ENCODE measurements around the gene ZBTB42.
"Not testable (repeated sequence)": the region's sequence is repeated elsewhere in the genome, so short reads cannot be mapped to it uniquely, and the experiment has no call there.

ZBTB42 gene

DNA sequence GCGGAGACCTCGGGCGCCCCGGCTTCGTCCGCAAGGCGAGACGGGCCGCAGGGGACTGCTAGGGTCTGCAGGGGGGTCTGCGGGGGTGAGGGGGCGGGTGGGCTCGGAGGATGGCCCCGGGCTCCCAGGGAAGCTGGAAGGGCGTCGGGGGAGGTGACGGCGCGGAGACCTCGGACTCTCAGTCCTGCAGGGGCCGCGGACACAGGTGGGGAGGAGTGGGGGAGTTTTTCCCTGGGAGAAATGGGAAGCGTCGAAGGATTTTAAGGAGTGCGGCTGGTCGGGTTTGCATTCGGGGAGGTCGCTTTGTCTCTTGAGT is 25.9 kb downstream of the ZBTB42 start:
- in situ Hi-C loops (cut with HindIII; ENCODE audit: low pct_ligation_motif_present, low sequenced_read_pairs), result no loop called here
- Histone ChIP-seq H3K4me3 (ENCODE audit: low read depth, low read length) (peak overlapping the region; percentile 47), H3K27ac (no peak overlapping the region), H3K36me3 (replicated peaks) (no peaks in the 10 kb centered on the region), H3K27me3 (replicated peaks) (no peaks in the 10 kb centered on the region)
- DNase-seq, result no peak
- TF ChIP-seq, protein P1, sequence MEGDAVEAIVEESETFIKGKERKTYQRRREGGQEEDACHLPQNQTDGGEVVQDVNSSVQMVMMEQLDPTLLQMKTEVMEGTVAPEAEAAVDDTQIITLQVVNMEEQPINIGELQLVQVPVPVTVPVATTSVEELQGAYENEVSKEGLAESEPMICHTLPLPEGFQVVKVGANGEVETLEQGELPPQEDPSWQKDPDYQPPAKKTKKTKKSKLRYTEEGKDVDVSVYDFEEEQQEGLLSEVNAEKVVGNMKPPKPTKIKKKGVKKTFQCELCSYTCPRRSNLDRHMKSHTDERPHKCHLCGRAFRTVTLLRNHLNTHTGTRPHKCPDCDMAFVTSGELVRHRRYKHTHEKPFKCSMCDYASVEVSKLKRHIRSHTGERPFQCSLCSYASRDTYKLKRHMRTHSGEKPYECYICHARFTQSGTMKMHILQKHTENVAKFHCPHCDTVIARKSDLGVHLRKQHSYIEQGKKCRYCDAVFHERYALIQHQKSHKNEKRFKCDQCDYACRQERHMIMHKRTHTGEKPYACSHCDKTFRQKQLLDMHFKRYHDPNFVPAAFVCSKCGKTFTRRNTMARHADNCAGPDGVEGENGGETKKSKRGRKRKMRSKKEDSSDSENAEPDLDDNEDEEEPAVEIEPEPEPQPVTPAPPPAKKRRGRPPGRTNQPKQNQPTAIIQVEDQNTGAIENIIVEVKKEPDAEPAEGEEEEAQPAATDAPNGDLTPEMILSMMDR (IDR thresholded peaks at IDR 0.05; ENCODE audit: low read depth, low read length, missing control alignments), result no peak

DNA sequence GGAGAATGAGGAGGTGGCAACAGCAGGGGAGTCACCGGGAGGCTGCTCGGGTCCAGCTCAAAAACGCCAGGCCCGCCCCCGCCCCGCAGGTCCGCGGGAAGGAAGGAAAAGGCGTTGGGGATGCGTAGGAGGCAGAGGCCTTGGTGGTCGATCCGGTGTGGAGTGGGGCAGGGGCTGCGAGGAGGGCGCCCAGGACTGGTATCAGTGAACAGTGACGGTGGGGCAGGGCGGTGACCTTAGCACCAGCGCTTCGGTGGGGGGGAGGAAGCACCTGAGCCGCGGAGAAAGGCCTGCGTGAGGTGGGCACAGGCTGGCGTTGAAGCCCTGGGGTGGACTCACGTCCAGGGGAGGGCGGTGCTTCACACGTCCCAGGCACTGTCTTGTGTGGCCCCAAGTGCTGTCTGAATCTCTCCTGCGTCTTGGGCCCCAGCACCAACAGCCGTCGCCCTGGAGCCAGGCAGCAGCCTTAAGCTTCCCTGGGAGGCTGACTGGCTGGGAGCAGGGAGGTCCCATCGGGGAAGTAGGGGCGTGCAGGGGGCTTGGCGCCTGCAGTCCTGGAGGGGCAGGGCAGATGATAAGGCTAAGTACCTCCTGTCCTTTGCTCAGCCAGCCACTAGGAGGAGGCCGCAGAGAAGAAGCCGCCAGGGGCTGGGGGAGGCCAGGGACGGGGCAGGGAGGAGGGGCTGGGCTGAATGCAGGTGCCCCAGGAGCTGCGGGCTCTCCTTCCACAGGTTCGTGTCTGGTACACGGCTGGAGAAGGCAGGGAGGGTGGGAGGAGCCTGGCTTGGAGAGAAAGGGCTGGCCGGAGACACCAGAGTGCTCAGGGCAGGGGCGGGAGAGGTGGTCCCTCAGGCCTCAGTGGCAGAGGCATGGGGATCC is 26.5 kb downstream of the ZBTB42 start:
- Histone ChIP-seq H3K27ac (no peak overlapping the region), H3K27me3 (replicated peaks) (no peaks in the 10 kb centered on the region), H3K4me3 (ENCODE audit: low read depth, low read length) (peak overlapping the region; percentile 47), H3K36me3 (replicated peaks) (no peaks in the 10 kb centered on the region)
- TF ChIP-seq, protein P1 (IDR thresholded peaks at IDR 0.05; ENCODE audit: low read depth, low read length, missing control alignments), result peak; percentile 78
- DNase-seq, result no peak
- in situ Hi-C loops (cut with HindIII; ENCODE audit: low pct_ligation_motif_present, low sequenced_read_pairs), result no loop called here

DNA sequence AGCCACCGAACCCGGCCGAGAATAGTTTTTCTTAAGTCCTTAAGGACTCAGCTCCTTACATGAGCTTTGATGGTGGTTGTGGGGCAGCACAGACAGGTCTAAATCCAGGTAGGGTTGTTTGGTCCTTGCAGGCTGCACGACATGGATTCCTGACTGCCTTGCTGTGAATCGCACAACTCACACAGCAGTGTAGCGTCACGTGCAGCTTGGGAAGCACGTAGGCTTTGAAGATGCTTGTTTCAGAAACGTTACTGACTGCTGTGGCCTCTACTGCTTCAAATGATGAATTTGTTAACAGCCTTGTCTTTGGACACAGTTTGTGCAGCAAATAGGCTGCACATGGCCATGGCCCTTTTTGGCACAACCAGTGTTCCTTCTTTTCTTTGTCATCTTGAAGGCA is 29.9 kb downstream of the ZBTB42 start:
- H3K36me3 ChIP-seq (replicated peaks), result no peaks in the 10 kb centered on the region
- H3K4me3 ChIP-seq (ENCODE audit: low read depth, low read length), result no peak overlapping the region
- H3K27ac ChIP-seq, result no peak overlapping the region
- TF ChIP-seq, protein P1 (IDR thresholded peaks at IDR 0.05; ENCODE audit: low read depth, low read length, missing control alignments), result no peak
- no peak for DNase-seq
- in situ Hi-C loops (cut with HindIII; ENCODE audit: low pct_ligation_motif_present, low sequenced_read_pairs), result no loop called here
- H3K27me3 ChIP-seq (replicated peaks), result no peaks in the 10 kb centered on the region

DNA sequence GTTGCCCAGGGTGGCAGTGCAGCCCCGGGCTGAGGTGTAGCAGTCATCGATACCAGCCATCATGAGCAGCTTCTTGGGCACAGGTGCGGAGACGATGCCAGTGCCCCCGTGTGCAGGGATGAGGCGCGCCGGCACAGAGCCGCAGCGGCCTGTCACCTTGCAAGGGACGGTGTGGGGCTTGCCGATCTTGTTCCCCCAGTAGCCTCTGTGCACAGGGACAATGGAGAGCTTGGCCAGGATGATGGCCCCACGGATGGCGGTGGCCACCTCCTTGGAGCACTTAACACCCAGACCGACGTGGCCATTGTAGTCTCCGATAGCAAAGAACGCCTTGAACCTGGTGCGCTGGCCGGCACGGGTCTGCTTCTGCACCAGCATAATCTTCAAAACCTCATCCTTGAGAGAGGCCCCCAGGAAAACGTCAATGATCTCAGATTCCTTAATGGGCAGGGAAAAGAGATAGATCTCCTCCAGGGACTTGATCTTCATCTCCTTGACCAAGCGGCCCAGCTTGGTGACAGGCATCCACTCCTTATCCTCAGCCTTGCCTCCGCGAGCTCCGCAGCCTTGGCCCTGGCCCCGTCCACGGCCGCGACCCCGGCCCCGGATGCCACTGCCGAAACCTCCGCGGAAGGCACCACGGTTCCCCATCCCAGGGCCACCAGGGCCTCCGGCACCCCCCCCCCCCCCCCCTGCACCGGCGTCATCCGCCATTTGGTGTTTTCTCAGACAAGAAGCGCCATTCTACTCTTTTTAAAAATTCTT is 35.5 kb downstream of the ZBTB42 start:
- DNase-seq; H3K4me3 ChIP-seq (ENCODE audit: low read depth, low read length); H3K27me3 ChIP-seq (replicated peaks); H3K36me3 ChIP-seq (replicated peaks); in situ Hi-C loops (cut with HindIII; ENCODE audit: low pct_ligation_motif_present, low sequenced_read_pairs); H3K27ac ChIP-seq: not testable (repeated sequence)

DNA sequence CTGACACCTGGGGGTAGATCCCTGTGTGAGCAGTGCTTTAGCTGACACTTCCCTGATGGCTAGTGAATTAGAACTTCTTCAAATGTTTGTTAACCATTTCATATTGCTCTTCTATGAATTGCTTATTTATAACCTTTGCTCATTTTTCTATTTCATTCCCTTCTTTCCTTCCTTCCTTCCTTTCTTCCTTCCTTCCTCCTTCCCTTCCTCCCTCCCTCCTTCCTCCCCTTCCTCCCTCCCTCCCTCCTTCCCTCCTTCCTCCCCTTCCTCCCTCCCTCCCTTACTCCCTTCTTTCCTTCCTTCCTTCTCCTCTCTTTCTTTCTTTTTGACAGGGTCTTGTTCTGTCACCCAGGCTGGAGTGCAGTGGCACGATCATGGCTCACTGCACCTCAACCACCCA is 40.8 kb downstream of the ZBTB42 start:
- TF ChIP-seq, protein P1 (IDR thresholded peaks at IDR 0.05; ENCODE audit: low read depth, low read length, missing control alignments), result no peak
- Histone ChIP-seq H3K27me3 (replicated peaks) (peaks cover 40% of the 10 kb centered on the region), H3K27ac (no peak overlapping the region), H3K4me3 (ENCODE audit: low read depth, low read length) (no peak overlapping the region), H3K36me3 (replicated peaks) (no peaks in the 10 kb centered on the region)
- in situ Hi-C loops (cut with HindIII; ENCODE audit: low pct_ligation_motif_present, low sequenced_read_pairs), result no loop called here
- no peak for DNase-seq

DNA sequence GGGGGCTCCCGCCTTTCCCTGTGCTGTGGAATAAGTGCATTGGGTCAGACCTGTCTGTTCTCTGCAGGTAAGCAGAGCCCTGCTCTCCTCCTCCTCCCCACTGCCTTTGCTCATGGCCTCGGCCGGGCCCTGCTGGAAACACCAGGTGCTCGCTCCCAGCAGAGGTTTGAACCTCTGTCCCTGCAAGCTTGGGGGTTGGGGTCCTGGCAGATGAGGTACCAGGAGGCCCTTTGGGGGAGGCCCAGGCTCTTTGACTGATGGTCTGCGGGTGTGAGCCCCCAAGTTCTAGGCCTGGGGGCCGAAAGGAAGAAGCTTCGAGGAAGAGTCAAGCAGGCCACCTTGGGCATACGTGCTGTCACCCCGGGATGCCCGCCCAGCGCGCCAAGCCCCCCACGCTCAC is 42.1 kb downstream of the ZBTB42 start:
- TF ChIP-seq, protein P1 (IDR thresholded peaks at IDR 0.05; ENCODE audit: low read depth, low read length, missing control alignments), result no peak
- no peaks in the 10 kb centered on the region for H3K36me3 ChIP-seq (replicated peaks)
- in situ Hi-C loops (cut with HindIII; ENCODE audit: low pct_ligation_motif_present, low sequenced_read_pairs), result no loop called here
- H3K4me3 ChIP-seq (ENCODE audit: low read depth, low read length), result no peak overlapping the region
- no peak overlapping the region for H3K27ac ChIP-seq
- no peak for DNase-seq
- peaks cover 40% of the 10 kb centered on the region for H3K27me3 ChIP-seq (replicated peaks)
